ENCODE data around the gene ZNF469.

Gene ZNF469, protein sequence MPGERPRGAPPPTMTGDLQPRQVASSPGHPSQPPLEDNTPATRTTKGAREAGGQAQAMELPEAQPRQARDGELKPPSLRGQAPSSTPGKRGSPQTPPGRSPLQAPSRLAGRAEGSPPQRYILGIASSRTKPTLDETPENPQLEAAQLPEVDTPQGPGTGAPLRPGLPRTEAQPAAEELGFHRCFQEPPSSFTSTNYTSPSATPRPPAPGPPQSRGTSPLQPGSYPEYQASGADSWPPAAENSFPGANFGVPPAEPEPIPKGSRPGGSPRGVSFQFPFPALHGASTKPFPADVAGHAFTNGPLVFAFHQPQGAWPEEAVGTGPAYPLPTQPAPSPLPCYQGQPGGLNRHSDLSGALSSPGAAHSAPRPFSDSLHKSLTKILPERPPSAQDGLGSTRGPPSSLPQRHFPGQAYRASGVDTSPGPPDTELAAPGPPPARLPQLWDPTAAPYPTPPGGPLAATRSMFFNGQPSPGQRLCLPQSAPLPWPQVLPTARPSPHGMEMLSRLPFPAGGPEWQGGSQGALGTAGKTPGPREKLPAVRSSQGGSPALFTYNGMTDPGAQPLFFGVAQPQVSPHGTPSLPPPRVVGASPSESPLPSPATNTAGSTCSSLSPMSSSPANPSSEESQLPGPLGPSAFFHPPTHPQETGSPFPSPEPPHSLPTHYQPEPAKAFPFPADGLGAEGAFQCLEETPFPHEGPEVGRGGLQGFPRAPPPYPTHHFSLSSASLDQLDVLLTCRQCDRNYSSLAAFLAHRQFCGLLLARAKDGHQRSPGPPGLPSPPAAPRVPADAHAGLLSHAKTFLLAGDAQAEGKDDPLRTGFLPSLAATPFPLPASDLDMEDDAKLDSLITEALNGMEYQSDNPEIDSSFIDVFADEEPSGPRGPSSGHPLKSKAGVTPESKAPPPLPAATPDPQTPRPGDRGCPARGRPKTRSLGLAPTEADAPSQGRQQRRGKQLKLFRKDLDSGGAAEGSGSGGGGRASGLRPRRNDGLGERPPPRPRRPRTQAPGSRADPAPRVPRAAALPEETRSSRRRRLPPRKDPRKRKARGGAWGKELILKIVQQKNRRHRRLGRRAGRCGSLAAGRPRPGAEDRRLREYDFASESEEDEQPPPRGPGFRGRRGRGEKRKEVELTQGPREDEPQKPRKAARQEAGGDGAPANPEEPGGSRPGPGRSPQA (N-terminal part only)

GRCh38 chr16:88382491-88383400 is at the start of gene ZNF469:
Gene ZNF469, plus strand, starts transcription at chr16:88382959. Its CDS starts 44,512 bp downstream, at chr16:88427471.
- DNase-seq (ENCODE audit: low spot score): peak; percentile 74

DNA sequence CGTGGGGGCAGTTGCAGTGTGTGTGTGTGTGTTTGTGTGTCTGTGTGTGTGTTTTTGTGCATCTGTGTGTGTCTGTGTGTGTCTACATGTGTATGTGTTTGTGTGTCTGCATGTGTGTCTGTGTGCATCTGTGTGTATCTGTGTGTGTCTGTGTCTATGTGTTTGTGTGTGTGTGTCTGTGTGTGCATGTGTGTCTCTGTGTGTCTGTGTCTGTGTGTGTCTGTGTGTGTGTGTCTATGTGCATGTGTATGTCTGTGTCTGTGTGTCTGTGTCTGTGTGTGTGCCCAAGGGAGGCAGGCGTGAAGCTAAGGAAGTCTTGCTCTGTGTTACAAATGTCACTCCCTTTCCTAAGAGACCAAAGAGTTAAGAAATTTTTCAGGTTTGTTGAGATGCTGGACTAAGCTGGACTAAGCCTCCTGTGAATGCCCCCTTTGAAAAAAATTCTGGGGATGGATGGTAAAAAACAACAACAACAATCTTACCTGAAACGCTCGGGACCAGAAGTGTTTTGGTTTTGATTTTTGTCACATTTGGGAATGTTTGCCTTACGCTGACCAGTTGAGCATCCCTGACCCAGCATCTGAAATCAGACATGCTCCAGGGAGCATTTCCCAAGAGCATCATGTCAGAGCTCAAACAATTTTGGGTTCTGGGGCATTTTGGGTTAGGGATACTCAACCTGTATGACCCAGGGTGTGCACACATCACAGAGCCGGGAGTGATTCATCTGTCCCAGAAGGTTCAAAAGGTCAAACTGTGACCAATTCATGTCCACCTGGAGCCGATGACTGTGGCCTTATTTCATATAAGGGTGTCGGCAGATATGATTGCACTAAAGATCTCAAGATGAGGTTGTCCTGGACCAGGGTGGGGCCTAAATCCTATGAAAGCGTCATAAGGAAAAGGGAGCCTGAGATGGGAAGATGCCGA is 48.6 kb upstream of the ZNF469 start:
- DNase-seq (ENCODE audit: low spot score): no peak

DNA sequence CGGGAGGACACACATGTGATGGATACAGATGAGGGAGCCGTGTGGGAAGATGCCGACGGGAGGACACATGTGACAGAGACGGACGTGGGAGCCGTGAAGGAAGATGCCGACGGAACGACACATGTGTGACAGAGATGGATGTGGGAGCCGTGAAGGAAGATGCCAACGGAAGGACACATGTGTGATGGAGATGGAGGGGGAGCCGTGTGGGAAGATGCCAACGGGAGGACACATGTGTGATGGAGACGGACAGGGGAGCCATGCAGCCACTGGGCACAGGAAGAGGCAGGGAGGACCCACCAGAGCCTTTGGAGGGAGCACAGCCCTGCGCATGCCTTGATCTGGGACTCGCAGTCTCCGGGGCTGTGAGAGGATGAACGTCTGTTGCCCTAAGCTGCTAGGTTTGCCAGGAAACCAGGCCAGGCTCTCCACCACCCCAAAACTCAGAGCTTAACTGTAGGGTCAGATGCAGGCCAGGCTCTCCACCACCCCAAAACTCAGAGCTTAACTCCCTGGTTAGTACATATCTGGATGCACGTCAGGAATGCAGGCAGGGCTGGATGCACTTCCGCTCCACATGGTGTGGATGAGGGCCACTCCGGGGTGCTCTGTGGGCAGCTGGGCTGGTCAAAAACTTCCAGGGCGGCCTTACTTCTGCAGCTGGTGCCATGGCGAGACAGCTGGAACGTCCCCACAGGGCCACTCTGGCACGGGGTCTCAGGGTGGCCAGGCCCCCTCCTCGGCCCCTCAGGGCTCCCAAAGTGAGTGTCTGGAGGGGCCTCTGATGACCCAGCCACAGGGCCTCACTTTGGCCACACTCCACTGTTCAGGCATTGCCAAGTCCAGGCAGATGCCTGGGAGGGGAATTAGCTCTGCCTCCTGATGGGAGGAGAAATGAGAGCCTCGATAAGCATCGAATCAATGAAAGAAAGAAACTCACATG is 47.7 kb upstream of the ZNF469 start:
- no peak for DNase-seq (ENCODE audit: low spot score)

DNA sequence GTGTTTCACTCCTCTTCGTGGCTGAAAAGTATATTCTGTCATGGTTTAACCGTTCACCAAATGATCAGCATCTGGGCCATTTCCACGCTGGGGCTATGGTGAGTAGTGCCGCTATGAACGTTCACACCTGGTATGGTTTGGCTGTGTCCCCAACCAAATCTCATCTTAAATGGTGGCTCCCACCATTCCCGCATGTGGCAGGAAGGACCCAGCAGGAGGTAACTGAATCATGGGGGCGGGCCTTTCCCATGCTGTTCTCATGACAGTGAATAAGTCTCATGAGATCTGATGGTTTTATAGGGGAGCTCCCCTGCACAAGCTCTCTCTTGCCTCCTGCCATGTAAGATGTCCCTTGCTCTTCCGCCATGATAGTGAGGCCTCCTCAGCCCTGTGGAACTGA is 45.7 kb upstream of the ZNF469 start:
- DNase-seq (ENCODE audit: low spot score): no peak

GRCh38 chr16:88337538-88337937 is 45.2 kb upstream of the ZNF469 start:
- DNase-seq (ENCODE audit: low spot score): no peak

DNA sequence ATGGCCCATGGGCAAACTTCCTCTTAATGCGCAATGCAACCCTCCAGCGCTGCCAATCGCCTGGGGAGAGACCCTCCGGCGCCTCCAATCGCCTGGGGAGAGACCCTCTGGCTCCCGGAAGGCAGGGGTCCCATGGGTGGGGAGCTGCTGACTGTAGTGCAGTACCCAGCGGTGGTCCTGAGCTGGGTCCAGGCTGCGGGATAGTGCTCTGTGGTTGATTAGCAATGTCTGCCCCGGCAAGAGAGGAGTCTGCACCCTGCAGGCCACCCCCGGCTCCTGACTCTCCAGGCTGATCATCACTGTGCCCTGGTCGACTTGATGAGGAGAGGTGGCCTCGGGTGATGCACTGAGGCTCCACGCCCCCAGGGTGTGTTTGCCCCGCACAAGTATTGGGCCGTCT is 44.6 kb upstream of the ZNF469 start:
- DNase-seq (ENCODE audit: low spot score): no peak

- DNase-seq (ENCODE audit: low spot score): no peak
Measured at GRCh38 chr16:88338896-88339295, 43.9 kb upstream of the ZNF469 start.

GRCh38 chr16:88339930-88340754 is 42.6 kb upstream of the ZNF469 start:
- DNase-seq (ENCODE audit: low spot score): no peak

- no peak for DNase-seq (ENCODE audit: low spot score)
Measured at GRCh38 chr16:88340755-88341150, 42.0 kb upstream of the ZNF469 start.

- no peak for DNase-seq (ENCODE audit: low spot score)
Measured at GRCh38 chr16:88341551-88342290, 41.0 kb upstream of the ZNF469 start.

DNA sequence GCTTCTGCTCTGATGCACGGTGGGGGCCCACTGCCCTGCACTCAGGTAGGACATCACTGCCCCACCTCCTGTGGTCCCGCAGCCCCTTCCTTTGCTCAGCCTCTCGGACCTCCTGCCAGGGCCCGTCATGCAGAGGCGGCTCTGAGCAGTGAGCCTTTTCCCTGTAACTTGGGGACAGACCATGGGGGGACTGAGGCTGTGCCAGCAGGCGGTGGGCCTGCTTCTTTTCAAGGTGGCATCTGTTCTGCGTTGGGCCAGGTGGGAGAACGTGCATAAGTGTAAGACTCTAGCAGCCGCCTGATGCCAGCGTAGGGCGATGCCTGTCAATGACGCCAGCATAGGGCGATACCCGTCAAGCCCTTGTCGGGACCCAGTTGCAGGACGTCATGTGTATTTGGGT is 40.3 kb upstream of the ZNF469 start:
- no peak for DNase-seq (ENCODE audit: low spot score)

DNA sequence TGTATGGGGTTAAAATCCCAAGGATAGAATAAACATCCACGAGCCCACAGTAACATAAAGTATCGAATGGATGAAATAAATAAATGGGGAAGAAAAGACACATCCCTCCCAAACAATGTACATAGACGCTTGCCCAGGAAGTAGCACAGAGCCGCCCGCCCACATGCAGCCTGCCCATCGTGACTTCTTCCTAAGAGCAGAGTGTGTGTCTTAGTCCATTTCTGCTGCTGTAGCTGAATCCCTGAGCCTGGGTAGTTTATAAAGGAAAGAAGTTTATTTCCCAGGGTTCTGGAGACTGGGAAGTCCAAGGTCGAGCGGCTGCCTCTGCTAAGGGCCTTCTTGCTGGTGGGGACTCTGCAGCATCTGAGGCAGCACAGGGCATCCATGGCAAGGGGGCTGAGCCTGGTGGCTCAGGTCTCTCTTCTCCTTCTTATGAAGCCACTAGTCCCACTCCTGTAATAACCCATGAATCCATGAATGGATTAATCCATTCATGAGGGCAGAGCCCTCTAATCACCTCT is 39.4 kb upstream of the ZNF469 start:
- no peak for DNase-seq (ENCODE audit: low spot score)

- no peak for DNase-seq (ENCODE audit: low spot score)
Measured at GRCh38 chr16:88344411-88345030, 38.2 kb upstream of the ZNF469 start.

GRCh38 chr16:88345031-88345720 is 37.6 kb upstream of the ZNF469 start:
- DNase-seq (ENCODE audit: low spot score): no peak

DNA sequence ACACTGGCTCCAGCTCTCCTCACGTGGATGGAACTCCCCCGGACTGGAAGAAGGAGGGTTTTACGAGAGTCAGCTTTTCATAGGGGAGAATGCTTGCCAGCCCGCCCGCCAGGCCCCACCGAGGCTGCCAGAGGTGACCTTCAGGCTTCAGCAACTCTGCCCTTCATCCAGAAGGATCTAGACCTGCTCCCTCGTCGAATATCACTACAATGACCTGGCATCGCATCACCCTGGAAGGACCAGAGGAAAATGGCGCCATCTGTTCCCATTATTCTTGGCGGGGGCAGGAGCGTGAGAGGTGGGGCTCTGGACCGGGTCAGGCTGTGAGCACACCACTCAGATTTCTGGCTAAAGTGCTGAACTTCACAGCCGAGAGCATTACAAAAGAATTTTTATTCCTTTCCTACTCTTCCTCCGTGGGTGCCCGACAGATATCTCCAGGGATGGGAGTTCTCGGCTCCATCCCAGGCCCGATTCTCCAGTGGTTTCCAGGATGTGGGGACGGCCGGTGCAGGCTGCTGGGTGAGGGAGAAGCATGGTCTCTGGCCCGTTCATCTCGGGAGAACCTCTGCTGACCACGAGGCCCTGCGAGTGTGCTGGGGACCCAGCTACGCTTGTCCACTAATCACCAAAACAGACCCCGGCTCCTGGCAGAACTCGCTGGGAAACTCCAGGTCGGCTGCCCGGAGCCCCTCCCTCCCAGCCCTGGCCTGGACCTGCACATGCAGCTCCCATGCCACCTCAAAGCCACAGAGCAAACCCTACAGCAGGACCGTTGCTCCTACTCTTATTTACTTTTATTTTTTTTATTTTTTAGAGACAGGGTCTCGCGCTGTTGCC is 36.8 kb upstream of the ZNF469 start:
- no peak for DNase-seq (ENCODE audit: low spot score)
